IPS-NIHi7 (cell line): ENCODE results near the gene ZNF385C.
"Not testable (repeated sequence)": the region's sequence is repeated elsewhere in the genome, so short reads cannot be mapped to it uniquely, and the experiment has no call there.

Experiments used
- DNase-seq: peaks from one replicate; pipeline ENCODE4 v3.0.0; 2012; ENCODE audit warnings: mixed read lengths; ENCODE audit errors: extremely low spot score

The ZNF385C gene, protein sequence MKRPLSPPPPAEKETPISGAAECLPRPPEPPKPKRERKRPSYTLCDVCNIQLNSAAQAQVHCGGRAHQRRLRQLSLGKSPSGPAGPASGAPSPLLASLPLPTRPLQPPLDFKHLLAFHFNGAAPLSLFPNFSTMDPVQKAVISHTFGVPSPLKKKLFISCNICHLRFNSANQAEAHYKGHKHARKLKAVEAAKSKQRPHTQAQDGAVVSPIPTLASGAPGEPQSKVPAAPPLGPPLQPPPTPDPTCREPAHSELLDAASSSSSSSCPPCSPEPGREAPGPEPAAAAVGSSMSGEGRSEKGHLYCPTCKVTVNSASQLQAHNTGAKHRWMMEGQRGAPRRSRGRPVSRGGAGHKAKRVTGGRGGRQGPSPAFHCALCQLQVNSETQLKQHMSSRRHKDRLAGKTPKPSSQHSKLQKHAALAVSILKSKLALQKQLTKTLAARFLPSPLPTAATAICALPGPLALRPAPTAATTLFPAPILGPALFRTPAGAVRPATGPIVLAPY

DNA sequence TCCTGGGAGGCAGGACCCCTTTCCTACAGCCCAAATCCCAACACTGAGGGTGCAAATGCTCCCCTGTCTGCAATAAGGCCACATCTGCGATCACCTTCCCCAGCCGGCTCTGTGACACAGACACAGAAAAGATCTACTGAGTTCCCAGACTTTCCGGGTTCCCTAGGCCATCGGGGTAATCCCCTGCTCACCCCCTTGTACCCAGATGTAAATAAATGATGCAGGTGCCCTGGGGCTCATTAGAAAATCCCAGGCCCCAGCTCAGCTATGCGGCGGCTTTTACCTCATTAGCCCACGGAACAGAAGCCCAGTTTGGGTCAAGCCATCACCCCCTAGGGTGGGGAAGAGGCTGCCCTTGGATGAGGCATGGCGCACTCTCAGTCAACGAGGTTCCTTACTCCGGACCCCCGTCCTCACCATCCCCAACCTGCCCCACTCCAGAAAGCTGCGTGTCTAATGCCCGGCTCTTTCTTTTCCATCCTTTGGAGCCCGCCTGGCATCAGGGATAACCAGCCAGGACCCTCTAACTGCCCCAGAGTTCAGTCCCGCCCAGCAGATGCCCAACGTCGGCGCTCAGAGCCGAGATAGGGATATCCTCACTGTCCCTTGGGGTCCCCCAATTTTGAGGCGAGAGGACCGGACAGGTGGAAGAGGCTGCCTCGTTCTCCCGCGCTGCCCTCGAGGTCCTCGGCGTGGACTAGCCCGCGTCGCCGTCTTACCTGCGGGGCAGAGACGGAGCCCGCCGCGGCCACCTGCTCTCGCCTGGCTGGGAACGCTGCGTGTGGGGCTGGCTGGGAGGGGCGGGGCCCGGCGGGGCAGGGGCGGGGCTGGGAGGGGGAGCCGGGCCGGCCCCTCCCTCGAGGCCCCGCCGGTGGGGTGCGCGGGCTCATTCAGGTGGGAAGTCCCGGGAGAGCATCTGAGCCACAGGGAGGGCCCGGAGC lies at the start of gene ZNF385C:
ZNF385C (minus strand) TSS at position 783 of the 941 bp plus-strand sequence. CDS start 35,417 bp downstream, outside the sequence.
- DNase-seq, result peak; percentile 70

DNA sequence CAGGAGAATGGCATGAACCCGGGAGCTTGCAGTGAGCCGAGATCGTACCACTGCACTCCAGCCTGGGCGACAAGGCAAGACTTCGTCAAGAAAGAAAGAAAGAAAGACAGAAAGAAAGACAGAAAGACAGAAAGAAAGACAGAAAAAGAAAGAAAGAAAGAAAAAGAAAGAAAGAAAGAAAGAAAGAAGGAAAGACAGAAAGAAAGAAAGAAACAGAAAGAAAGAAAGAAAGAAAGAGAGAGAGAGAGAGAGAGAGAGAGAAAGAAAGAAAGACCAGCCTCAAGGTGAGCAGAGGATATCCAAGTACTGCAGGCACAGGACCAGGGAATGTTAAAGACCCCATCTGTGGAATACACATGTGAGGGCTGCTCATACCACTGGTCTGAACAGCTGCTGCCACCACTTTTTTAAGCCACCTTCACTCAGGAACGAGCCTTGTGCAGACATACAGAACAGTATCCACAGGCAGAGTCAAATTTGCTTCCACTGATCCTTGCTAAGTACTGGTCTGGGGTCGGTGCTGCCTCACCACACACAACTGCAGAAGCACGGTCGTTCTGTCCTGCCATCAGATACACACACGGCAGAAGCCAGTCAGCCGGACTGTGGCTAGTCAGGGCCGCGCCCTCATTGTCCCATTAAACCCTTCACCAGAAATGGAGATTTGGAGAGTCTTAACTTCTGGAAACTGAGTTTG lies 48.8 kb upstream of the ZNF385C start:
- no peak for DNase-seq

DNA sequence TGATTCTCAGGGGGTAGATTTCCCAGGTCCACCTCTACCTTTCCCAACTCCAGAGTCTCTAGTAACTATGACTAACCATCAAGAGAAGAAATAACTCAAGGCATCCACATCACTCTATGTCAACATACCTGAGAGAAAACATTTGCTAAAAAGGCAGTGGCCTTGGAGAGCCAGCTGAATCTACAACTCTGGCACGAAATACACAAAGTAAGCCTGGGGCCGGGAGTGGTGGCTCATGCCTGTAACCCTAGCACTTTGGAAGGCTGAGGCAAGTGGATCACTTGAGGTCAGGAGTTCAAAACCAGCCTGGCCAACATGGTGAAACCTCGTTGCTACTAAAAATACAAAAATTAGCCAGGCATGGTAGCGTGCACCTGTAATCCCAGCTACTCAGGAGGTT lies 44.9 kb upstream of the ZNF385C start:
- not testable (repeated sequence) for DNase-seq

DNA sequence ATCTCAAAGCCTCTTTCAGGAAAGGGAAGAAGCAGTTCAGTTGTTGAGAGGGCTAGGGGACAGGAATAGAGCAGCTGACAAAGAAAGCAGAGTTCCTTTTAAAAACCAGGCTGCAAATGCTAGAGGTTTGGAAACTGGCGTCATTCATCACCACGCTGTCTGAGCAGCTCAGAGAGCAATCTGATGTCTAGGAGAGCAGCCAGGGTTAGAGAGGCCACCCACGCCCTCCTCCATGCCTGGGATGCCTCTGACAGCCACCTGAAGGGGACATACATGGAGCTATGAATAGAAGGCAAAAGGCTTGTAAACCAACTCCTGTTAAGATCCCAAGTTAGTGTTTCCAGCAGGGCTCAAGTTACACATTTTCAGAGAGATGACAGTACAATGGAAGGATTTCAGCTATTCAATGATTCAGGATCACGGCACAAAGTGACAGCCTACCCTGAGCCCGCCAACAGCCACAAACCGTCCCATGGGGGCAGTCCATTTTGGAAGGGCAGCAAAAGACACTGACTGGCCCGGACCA lies 44.2 kb upstream of the ZNF385C start:
- DNase-seq, result no peak

DNA sequence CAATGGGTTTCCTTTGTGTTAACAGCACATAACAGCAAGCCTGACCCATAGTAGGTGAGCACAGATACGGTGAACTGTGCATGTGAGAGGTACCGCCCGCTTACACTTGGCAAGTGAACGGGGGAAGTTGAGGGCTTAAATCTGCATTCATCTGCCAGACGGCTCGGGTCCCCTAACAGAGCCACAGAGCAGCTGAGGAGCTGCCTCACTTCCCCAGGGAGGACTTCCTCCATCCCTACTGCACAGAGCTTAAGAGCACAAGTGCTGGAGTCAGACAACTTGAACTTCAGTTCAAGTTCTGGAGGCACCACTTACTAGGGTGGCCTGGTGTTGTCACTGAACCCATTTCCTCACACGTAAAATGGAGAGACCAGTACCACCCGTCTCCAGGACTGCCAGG lies 43.1 kb upstream of the ZNF385C start:
- no peak for DNase-seq

DNA sequence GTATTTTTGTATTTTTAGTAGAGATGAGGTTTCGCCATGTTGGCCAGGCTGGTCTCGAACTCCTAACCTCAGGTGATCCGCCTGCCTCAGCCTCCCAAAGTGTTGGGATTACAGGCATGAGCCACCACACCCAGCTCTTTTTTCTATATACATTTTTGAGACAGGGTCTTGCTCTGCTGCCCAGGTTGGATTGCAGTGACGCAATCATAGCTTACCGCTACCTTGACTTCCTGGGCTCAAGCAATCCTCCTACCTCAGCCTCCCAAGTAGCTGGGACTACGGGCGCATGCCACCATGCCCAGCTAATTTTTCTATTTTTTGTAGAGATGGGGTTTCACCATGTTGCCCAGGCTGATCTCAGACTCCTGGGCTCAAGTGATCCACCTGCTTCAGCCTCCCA lies 42.4 kb upstream of the ZNF385C start:
- not testable (repeated sequence) for DNase-seq

DNA sequence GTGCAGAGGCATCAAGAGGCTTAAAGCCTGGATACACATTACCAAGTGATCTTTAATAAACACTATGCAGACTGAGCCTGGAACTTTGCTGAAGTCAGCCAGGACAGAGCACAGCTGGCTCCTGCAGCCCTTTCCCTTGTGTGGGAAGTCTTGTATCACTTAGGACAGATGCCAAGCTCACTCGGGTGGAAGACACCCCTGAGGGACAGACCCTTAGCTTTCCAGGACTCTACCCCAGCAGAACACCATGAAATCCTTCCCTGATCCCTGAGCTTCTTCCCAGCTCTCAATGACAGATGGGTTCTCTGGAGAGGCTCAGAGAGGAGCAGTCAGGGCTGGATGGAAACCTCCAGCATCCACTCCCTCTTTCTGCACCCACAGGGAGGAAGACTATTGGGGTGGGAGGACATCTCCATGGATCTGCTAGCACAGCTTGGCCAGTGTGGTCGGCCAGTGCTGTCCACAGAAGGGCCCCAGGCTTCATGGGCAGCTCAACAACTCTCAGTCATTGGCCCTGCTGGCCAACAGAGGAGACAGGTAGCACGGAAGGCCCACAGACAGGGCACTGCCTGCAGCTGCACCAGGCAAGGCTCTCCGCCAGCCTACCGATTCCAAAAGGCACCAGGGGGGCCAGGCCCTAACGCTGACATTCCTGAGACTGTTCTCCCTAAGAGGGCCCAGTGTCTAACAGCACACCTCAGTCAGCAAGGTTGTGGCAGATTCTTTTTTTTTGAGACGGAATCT lies 40.6 kb upstream of the ZNF385C start:
- DNase-seq, result no peak

DNA sequence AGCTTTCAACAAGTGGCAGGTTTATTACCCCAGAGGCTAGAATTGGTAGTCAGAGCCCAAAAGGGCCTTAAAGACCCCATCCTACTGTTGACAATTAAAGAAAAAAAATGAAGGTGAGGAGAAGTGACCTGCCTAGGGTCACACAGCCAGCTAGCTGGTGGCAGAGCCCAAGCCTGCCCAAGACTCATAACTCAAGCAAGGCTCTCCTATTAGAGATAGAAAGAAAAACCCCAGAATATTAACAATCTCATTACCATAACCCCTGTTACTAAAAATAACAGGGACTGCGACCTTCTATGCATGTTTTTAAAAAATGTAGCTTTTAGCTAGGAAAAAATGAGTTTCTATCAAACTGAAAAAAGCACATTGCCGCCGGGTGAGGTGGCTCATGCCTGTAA lies 38.4 kb upstream of the ZNF385C start:
- no peak for DNase-seq

DNA sequence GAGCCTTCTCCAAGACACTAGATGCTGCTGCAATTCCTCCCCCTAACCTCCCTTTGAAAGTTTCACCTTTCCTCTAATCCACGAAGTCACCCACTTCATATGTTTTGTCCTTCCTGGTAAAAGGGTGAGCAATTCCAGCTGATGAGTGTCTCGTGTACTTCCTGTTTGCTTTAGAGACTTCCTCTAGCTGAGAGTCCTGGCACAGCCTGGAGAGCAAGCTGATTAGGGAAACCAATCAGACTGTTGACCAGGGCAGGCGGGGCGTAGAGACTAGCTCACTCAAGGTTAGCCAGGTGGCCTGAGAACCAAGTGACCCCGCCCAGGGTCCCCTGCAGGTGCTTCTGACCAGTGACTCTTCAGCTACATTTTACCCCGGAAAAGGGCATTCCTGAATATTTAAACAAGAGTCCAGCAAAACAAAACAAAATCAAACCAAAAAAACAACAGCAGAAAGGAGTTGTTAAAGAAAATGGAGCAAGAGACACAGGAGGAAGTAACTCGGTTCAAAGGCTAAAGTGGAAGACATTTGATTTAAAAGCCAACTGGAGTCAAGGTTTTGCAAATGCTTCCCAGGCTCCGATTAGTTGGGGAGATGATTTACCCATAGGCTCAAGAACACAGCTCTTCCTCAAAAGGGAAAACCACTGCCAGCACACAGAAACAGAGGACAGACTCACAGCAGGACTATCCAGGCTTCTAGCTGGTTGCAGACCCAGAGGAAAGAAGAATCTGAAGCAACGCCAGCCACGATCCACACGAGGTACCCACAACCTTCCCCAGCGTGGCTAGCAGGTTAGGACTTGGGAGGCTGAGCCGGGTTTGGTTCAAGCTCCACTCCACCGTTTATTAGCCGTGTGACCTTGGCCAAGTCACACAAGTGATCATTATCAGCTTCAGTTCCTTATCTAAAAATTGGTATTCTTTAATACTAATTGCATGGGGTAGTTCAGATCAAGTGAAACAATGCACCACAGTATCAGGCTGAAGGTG lies 37.7 kb upstream of the ZNF385C start:
- DNase-seq, result peak; percentile 59

DNA sequence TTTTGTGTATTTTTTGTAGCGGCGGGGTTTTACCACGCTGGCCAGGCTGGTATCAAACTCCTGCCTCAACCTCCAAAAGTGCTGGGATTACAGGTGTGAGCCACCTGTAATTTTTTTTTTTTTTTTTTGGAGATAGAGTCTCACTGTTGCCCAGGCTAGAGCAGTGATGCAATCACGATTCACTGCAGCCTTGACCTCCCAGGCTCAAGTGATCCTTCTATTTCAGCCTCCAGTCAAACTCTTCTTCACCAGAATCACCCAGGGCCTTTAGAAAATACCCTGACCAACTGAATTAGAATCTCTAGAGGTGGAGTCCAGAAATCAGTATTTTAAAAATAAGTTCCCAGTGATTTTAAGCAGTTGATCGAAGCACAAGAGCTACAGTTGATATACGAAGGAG lies 36.9 kb upstream of the ZNF385C start:
- no peak for DNase-seq

DNA sequence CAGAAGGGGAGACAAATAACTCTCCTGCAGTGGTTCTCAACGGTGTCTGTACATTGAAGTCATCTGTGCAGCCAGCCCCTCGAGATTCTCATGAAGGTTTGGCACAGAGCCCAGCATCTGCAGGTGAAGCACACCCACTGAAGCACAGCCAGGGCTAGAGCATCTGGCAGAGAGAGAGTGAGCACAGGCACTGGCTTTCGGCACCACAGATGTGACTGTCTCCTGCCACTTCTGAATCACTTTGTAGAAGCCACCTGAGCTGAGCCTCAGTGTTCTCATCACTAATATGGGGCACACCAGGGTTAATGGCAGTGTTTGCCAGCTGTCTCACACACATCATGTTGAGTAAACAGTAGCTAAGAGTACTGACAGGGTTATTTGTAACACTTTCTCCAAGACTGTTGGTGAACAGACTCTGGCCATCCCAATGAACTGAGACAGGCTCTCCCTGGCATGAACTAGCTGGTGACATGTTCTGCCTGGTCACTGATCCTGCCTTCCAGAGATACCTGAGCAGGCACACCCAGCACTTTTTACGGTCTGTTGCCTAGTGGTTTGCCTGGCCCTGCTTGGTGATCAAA lies 35.3 kb upstream of the ZNF385C start:
- DNase-seq, result no peak

DNA sequence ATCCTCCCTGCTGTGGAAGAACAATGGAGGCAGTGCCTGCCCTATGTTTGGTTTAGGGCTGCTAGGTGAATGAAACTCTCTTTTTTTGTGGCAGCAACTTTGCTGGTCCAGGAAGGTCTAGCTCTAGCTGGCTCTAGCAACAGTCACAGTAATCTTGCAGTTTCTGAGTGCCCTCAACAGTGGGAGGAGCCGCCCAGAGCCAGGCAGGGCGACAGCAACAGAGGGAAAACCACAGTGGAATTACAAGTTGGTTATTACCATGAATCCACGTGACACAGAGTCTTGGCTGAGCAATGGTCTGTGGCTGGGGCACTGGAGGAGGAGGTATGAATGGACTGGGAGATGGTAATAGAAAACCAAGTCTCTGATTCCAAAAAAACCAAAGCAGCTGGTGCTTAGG lies 34.7 kb upstream of the ZNF385C start:
- DNase-seq, result no peak

DNA sequence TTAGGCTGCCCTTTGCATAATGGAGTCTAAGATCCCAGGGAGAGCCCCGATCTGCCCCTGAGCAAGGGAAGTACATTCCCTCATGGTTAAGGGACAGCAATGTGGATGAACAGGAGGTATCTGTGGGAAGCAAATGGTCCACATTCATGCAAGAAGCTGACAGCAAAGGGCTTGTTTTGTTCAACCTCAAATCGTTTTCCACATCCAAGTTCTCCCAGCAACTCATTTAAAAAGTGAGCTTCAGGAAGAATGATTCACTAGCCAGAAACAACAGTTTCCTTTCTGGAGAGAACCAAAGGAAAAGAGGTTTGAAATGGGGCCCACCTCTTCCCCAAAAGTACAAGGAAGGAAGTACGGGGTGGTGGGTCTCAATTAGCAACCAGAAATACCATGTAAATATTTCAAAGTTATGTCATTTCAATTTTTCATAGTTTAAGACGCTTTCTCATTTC lies 33.7 kb upstream of the ZNF385C start:
- DNase-seq, result no peak

DNA sequence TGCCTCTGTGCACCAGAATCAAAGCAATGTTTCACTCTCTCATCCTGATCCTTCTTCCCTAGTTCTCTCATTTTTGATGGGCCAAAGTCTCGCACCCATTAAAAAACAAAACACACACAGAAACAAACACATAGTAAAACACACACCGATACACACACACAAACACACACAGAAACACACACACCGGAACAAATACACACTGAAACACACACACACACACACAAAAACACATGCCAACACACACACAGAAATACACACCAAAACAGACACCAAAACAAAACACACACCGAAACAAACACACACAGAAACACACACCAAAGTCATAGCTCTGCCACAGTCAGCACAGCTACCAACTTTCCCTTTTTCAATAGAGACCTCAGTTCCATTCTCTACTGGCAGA lies 33.0 kb upstream of the ZNF385C start:
- DNase-seq, result no peak

DNA sequence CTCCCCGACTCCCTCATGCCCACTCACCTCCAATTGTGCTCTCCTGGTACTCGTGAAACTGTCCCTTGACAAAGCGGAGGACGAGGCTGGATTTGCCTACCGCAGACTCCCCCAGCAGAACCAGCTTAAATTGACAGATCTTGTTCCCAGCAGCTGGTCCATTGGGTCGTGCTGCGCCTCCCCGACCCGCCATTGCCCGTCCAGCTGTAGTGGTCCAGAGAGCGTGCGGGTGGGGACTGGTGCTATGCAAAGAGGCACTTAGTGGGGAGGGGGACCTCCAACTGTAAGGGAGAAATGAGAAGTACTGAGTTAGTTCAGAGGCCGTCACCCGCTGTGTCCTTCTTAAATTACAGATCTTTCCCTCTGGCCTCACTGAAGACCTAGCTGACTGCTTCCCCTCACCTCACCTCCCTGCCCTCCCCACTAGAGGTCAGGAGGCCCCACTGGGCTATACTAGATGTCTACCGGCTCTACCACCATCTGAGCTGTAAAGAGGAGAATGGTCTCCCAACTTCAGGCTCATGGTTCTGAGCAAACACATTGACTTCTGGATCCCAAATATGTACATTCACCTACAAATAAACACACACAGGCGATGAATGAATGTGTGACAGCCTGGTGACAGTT lies 32.1 kb upstream of the ZNF385C start:
- DNase-seq, result no peak

DNA sequence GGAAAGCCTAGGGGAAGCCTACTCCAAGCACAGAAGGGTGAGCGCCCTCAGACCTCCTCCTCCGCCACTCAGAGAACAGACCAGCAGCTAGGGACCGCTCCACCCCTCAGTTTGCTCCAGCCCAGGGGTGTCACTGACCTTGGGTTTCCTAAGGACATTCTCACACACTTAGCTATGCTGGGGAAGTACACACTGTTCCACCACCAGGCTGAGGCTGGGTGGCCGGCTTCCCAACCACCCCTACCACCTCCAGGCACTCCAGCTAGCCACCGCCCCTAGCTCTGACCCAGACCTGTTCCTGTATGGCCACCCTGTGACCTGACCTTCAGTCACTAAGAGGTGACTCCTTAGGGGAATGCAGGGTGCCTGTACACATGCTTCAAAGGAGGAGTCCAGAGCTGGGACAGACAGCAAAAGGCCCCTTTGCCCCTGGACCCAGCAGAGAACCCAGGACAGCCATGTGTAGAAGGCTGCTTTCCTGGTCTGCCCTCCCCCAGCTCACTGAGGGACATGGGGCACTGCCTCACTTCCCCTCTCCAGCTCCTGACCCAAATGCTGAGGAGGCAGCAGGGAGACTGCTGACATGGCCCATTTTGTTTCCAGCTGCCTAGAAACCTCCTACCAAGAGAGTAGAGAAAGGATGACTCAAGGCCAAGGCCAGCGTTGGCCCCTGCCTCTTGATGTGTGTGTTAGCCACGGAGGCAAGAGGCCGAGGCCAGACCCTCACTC lies 31.0 kb upstream of the ZNF385C start:
- no peak for DNase-seq

DNA sequence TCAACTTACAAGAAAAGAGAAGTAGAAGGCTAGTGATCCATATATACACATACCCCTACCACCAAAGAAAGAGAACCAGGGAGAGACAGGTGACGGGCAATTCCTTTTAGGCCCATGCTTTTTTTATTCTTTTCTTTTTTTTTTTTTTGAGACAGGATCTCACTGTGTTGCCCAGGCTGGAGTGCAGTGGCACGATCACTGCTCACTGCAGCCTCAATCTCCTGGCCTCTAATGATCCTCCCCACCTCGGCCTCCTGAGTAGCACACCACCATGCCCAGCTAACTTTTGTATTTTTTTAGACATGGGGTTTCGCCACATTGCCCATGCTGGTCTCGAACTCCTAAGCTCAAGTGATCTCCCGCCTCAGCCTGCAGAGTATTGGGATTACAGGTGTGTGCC lies 29.1 kb upstream of the ZNF385C start:
- no peak for DNase-seq

DNA sequence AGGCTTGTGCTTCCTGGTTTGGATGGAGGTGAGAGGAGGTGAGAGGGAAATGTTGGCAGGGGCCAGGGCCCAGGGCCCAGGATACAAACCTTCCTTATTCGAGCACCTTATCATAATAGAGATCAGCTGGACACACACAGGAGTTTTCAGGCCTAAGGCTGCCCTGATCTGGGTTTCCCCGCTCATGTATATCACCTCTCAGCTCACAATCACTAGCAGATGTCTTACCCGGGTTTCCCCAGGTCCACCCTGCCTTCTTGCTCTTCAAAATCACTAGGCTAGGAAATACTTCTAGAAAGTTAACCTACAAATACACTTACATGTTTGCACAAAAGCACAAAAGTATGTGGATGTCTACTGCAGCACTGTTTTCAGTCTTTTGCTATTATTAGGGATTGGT lies 28.6 kb upstream of the ZNF385C start:
- DNase-seq, result no peak
